AML-193 (cell line): Measurements from ENCODE around the gene ACTRT2.

Experiments used
- DNase-seq, 2 experiments: peaks; one replicate each; lab custom pipeline; 2025; lab: John Stamatoyannopoulos, UW

The ACTRT2 gene

GRCh38 chr1:3018576-3018975 is 2.7 kb upstream of the ACTRT2 start:
- DNase-seq: no peak

GRCh38 chr1:3019007-3019515 is 2.2 kb upstream of the ACTRT2 start:
- no peak for DNase-seq

- no peak for DNase-seq
Observed at GRCh38 chr1:3019516-3020051, 1.7 kb upstream of the ACTRT2 start.

DNA sequence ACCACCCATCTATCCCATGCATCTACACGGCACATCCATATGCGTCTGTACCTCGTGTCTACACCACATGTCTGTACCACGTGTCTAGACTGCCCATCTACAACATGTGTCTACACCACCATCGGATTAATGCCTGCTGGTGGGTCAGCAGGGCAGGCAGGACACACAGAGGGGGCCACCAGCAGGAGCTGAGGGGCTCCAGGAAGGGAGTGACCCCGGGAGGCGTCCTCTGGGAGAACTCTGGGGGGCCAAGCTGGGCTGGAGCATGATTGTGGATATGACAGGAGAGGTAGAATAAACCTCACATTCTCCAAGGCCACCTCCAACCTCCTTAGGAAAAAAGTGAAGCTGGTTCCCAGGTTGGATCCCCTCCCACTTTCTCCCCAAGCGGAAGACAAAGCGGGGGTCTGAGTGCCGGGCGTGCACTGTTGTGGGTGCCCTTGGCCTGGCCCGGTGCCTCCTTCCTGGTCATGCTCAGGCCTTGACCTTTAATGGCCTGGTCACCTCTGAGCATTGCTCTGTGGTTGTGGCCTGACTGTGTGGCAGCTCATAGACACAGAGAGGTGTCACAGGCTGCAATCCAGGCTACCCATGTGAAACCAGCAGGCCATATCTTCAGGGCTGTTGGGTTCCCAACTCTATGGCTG is 881 bp upstream of the ACTRT2 start:
- no peak for DNase-seq

GRCh38 chr1:3021801-3022401 is 634 bp downstream of the ACTRT2 start:
- no peak for DNase-seq

DNA sequence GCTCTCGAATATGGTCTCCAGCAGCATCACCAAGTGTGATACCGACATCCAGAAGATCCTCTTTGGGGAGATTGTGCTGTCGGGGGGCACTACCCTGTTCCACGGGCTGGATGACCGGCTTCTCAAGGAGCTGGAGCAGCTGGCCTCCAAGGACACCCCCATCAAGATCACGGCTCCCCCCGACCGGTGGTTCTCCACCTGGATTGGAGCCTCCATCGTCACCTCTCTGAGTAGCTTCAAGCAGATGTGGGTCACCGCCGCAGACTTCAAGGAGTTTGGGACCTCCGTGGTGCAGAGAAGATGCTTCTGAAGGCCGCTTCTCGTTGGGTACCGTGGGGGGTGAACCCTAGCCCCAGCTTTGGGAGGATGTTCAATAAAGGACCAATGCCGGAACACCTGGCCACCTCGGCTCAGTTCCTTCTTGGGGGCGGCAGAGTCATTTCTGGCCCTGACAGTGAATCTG is 1.3 kb downstream of the ACTRT2 start:
- no peak for DNase-seq

DNA sequence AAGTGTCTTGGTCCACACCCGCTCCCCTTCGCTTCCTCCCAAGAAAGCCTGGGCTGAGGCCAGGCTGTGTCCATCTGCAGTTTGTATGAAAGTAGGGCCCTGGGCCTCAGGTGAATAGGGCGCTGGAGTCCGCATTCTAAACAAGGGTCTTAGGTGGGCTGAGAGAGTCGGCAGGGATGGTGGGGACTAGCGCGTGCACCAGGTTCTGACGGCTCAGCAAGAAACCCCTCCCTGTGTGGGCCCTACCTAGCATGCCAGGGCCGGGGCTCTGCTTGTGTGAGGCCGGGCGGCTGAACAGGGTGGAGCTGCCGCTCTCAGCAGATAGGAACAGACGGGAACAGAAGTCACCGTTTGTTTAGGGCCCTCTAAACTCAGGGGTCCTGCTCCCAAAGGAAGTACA is 1.7 kb downstream of the ACTRT2 start:
- no peak for DNase-seq

DNA sequence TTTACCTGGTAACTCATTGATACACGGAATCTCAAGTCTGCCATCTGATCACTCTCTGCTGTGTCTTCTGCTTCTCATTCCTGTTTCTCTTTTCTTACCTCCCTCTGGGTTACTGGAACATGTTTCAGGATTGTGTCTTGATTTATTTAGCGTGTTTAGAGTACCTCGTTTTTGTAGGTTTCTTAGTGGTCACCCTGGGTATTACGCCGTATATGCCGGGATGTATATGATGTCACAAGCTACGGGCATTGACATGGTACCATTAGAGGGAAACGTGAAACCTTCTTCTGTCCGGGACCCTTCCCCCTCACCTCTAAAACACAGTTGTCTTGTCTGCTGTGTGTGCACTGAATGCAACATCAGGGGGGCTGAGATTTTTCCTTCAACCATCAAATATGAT is 2.8 kb downstream of the ACTRT2 start:
- no peak for DNase-seq

DNA sequence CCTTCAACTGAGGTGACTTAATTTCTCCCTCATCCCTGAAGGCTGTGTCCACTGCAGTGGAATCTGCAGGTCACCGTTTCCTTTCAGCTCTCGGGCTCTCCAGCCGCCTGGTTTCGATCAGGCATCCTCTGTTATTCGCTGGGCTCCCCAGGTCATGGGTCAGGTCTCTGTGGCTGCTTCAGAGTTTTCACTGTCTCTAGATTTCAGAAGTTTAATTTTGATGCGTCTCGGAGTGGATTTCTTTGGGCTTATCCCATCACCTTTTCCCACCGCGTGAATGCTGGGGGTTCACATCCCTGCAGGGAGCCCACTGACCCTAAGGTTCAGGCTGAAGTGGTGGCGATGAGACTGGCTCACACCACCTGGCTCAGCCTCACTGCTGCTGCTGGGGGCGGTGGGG is 3.3 kb downstream of the ACTRT2 start:
- DNase-seq: no peak

- DNase-seq: no peak
Observed at GRCh38 chr1:3026124-3026523, 4.9 kb downstream of the ACTRT2 start.

- no peak for DNase-seq
Observed at GRCh38 chr1:3026581-3027391, 5.5 kb downstream of the ACTRT2 start.

DNA sequence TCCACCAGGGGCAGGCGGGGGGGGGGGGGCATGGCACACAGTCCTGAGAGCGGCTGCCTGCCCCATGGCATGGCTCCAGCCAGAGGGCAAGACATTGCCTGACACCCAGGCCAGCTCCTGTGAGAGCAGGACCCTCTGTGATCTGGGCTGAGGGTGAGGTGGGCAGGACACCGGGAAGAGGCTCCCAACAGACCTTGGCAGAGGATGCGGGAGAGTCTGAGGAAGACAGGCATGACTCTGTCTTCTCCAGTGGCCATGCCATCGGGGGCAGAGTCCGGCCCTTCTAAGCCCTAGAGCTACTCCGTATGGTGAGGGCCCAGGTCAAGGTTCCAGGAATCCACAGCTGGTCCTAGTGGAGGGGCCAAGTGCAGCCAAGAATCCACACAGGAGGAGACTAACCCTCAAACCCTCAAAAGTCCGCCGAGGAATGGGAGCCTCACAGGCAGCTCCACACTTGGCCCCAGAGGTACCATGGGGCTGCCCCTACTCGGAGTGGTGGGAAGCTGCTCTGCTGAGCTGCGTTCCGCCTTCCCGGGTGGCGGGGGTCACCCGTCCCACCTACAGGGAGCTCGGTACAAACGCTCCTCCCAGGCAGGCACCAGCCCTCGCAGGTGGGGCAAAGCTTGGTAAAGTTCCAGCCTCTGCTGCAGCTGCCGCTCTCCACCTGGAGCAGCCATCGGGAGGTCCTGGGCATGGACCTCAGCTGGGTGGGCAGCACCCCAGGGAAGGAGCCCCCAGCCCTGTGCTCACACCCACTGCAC is 6.5 kb downstream of the ACTRT2 start:
- DNase-seq: no peak

- no peak for DNase-seq
Observed at GRCh38 chr1:3028531-3029282, 7.4 kb downstream of the ACTRT2 start.

DNA sequence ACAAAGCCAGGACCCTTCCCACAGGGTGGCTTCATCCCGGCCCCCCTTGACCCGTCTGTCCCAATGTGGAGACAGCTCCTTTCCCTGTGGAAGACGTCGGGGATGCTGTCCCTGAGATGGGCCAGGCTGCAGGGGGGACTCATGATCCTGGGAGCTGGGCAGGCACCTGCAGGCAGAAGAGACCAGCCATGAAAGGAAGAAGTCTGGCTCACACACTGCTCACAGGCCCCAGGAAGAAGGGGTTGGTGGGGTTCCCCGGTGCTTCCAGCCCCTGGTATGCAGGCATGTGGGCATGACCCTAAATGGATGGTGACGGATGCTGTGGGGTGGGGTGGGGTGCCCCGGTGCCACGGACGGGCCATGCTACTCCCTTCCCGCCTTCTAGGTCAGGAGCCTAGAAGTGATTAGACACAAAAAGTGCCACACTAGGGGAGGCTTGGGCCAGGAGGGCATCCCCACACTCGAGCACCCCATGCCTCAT is 8.3 kb downstream of the ACTRT2 start:
- no peak for DNase-seq

DNA sequence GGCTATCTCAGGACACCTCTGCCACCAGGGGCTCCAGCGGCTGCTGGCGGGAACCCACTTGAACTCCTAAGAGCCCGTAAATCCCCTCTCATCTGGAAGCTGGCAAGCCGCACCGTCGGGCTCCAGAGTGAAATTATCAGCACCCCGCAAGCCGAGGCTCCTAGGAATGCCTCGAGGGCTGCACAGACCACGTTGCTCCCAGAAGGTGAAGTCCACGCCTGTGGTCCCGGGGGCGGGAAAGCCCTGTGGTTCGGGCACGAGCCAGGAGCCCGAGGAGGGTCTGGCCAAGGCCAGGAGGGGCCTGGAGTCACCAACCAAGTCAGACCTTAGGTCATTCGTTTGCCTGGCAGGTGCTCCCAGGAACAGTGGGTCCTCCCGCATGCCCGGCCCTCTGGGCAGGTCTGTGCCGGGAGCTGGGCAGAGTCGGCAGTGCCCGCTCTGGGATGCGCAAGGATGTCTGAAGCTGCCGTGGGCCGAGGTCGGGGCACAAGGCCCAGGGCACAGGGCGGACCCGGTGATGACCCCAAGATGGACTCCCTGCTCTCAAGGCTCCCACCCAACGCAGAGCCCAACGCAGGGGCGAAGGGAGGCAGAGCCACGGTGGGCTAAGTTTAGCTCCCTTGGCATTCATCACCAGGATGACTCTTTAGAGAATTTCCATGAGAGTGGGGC is 8.9 kb downstream of the ACTRT2 start:
- no peak for DNase-seq

- DNase-seq: no peak
Observed at GRCh38 chr1:3030663-3031381, 9.6 kb downstream of the ACTRT2 start.

DNA sequence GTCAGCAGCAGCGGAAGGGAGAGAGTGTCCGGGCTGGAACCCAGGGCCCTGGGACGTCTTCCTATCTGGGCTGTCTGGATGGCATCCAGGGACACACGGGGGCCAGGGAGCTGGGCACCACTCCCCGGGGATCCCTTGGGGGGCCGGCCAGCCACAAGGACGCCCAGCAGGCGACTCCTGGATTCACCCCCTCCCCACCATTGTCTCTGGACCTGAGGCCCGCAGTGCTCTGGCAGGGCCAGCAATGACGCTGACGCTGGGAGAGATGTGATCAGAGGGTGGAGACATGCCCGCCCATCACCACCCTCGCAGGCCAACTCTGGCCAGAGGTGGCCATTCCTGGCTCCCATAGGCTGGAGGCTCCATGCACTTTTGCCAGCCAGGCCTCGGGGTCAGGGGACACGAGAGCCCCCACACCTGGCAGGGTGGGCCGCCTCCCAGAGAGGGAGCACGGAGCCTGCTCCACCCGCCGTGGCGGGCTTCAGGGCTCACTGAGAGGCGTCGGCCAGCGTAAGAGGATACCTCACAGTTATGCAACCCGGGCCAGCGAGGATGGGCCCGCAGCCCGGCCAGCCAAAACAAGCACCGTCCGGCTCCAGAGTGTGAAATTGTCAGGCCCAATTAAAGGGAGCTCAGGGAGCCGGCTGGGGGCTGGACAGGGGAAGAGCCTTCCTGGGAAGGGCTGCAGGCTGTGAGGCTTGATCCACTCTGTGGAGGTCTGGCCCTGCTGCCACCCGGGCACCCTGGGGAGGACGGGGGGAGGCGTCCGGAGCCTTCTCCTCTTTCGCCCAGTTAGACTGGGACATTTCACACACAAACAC is 10.3 kb downstream of the ACTRT2 start:
- no peak for DNase-seq

DNA sequence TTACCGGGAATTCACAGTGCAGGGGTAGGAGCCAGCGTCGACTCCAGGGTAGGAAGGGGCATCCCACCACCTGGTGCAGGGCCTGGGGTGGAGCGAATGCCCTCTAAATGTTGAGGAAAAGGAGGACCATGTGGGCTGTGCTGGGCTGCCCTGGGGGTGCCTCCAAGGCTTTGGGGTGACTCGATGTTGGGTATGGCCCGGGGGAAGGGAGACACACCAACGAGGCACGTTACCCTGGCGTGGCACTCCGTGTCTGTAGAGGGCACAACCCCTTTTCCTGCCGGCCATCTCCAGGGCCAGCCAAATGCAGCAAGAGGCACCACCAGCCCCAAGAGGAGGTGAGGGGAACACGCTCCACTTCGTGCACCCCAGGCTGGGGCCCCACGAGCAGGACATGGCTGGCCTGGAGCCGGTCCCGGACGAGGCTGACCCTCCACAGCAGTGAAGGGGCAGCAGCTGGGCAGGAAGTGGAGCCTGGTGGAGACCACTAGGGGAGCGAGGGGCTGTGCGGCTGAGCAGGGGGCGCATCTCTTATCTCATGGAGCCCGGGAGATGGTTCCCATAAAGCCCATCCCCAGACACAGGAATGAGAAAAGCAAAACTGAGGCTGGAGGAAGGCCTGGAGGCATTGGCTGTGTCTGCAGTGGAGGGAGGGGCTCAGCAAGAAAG is 11.2 kb downstream of the ACTRT2 start:
- DNase-seq: no peak
